GM13977 (cell line): ENCODE data around the gene FHAD1.

Experiments used
- DNase-seq: peaks from one replicate; pipeline ENCODE4 v3.0.0; 2012; ENCODE audit warnings: low spot score
- in situ Hi-C: fragments of 300-500 bp; cut with MboI; formaldehyde crosslinking; loops from one replicate; pipeline ENCODE4 v1.12.0; 2022; ENCODE audit warnings: low sequenced_read_pairs, low pct_unique_long_range_greater_than_20kb, mixed read lengths, inconsistent platforms; ENCODE audit not compliant: unreplicated experiment
- TF ChIP-seq, protein P1 (sequence below): IDR thresholded peaks from 2 replicates; pipeline ENCODE4 v1.5.1; 2012; ENCODE audit warnings: mild to moderate bottlenecking, control low read depth; ENCODE audit not compliant: insufficient read depth; ENCODE audit errors: extremely low read depth, missing control alignments

Gene FHAD1

DNA sequence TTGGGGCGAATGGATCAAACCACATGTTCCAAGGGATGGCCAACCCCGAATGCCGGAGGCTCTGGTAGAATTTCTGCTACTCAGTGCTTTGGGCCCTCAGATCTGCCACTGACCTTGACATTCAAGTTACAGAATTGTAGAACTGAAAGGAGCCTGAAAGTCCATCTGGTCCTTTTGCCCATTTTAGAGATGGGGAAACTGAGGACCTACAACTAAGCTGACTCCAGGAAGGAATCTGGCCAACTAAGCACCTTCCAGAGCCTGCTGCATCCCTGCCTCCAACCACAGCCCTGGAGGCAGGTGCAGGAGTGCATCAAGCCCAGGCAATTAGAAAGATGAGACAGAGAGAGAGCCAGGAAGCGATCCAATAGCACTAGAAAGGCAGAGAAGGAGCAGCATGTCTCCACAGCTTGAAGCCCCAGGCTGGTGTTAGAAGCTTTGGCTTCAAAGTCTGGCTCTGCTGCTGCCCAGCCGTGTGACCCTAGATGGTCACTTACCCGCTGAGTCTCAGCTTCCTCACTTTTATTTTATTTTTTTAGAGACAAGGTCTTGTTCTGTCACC is 189.9 kb downstream of the FHAD1 start:
- in situ Hi-C loops: loop anchor here (5.0 kb wide), 1 partner anchor 110 kb away; no protein-coding TSS in a partner anchor
- TF ChIP-seq, protein P1, sequence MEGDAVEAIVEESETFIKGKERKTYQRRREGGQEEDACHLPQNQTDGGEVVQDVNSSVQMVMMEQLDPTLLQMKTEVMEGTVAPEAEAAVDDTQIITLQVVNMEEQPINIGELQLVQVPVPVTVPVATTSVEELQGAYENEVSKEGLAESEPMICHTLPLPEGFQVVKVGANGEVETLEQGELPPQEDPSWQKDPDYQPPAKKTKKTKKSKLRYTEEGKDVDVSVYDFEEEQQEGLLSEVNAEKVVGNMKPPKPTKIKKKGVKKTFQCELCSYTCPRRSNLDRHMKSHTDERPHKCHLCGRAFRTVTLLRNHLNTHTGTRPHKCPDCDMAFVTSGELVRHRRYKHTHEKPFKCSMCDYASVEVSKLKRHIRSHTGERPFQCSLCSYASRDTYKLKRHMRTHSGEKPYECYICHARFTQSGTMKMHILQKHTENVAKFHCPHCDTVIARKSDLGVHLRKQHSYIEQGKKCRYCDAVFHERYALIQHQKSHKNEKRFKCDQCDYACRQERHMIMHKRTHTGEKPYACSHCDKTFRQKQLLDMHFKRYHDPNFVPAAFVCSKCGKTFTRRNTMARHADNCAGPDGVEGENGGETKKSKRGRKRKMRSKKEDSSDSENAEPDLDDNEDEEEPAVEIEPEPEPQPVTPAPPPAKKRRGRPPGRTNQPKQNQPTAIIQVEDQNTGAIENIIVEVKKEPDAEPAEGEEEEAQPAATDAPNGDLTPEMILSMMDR: no peak
- DNase-seq: no peak

DNA sequence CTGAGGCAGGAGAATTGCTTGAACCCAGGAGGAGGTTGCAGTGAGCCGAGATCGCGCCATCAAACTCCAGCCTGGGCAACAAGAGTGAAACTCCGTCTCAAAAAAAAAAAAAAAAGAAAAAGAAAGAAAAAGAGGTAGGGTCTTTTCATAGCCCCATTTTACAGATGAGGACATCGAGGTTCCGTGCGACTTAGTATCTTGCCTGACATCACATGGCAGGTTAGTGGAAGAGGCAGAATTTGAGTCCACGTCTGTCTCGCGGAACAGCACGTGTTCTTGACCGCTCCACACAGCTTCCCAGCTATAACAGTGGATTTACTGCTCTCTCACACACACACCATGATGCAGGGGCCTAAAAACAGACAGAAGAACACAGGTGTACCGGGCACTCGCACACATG is 192.3 kb downstream of the FHAD1 start:
- DNase-seq: no peak
- in situ Hi-C loops: loop anchor here (5.0 kb wide), 1 partner anchor 112 kb away; no protein-coding TSS in a partner anchor
- TF ChIP-seq, protein P1: no peak

DNA sequence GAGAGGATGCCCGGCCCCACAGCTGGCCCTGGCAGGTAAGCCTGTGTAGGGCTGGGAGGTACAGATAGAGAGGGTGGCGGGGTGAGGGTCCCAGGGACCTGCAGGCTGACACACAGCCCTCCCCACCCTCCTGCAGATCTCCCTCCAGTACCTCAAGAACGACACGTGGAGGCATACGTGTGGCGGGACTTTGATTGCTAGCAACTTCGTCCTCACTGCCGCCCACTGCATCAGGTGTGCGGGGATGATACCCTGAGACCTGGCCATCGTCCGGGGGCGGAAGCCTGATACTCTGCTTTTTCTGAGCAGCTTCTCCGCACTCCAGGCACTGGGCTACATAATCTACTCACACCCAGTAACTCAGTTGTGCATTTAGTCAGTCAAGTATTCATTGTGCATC is 193.3 kb downstream of the FHAD1 start:
- in situ Hi-C loops: no loop called here
- no peak for DNase-seq
- TF ChIP-seq, protein P1: no peak

DNA sequence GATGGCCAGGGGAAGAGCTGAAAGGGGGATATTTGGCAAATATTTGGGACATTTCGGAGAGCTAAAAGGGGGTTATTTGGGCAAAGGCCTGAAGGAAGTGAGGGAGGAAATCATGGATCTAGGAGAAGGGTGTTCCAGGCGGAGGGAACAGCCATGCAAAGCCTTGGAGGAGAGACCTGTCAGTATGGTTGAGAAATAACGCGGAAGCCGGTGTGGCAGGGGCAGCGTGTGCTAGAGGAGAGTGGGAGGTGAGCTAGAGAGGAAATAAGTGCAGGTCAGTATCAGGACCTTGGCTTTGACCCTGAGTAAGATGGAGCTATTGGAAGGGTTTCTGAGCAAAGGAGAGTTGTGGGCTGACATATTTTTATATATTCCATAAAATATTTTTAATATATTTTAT is 194.2 kb downstream of the FHAD1 start:
- TF ChIP-seq, protein P1: no peak
- DNase-seq: no peak
- in situ Hi-C loops: no loop called here

DNA sequence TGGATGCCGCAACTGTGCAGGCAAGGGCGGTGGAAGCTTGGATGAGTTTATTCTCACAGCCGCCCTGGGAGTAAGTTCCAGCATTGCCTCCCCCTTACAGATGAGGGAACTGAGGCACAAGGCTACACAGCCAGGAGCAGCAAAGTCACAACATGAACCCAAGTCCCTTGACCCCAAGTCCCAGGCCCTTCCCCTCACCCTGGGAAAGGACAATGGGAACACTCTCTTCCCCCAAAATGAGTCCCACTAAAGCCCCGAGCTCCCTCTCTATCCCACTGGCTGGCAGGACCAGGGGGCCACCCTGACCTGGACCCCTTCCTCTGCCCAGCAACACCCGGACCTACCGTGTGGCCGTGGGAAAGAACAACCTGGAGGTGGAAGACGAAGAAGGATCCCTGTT is 195.1 kb downstream of the FHAD1 start:
- TF ChIP-seq, protein P1: no peak
- in situ Hi-C loops: no loop called here
- DNase-seq: no peak

DNA sequence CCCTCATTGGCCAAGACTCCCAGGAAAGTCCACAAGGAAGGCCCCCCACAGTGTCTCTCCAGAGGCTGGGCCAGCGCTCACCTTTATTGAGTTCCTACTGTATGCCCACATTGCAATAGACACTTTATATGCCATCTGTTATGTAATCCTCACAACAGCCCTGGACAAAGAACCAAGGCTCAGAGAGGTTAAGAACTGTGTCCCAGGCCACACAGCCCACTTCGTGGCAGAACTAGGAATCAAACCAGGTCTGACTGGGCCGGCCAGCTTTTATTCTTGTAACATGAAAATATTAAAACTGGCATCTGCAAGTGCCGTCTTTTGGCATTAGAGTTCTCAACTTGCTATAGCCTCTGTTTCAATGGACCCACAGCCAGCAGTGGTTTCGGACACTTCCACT is 195.7 kb downstream of the FHAD1 start:
- TF ChIP-seq, protein P1: no peak
- in situ Hi-C loops: no loop called here
- DNase-seq: no peak
